GM18868 (cell line): ENCODE data around the gene LSM14B.

Source experiments
- ATAC-seq: cut with Tn5 transposase; IDR thresholded peaks from one replicate; pipeline ENCODE4 v1.9.1; 2021; ENCODE audit warnings: mild to moderate bottlenecking, moderate library complexity; ENCODE audit not compliant: unreplicated experiment

LSM14B gene

DNA sequence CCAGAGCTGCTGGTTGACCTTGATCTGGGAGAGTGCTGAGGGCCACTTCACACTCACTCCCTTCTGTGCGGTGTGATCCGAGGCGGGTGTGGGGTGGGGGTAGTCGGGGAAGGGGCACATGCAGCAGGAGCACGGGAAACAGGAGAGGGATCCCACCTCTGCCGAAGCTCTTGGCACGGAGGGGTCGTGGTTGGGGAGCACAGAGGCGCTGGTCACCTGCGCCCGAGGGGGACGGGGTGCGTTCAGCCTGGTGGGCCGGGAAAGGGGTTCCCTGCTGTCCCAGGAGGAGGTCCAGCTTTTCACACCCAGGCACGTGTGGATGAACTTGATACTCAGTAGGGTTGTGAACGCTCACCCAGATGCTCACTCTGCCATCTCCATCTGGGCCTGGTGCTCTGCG lies 38.6 kb downstream of the LSM14B start:
- no peak for ATAC-seq

DNA sequence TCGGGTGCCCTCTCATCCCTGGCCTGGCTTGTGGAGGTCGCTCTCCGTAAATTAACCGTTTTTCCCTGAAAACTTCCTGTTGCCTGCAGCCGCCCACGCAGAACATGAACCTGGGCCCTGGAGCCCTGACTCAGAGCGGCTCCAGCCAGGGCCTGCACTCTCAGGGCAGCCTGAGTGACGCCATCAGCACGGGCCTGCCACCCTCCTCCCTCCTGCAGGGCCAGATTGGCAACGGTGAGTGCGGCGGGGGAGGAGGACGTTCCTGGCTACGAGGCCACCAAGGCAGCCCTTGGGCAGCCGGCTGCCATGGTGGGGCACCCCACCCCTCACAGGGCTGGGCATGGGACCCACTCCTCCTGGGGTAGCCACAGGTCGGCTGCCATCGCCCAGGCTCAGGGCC lies 39.1 kb downstream of the LSM14B start:
- ATAC-seq = no peak

- ATAC-seq = no peak
These were observed 40.6 kb downstream of the LSM14B start for GRCh38 chr20:62162765-62163484.

- no peak for ATAC-seq
These were observed 41.2 kb downstream of the LSM14B start for GRCh38 chr20:62163485-62163865.

DNA sequence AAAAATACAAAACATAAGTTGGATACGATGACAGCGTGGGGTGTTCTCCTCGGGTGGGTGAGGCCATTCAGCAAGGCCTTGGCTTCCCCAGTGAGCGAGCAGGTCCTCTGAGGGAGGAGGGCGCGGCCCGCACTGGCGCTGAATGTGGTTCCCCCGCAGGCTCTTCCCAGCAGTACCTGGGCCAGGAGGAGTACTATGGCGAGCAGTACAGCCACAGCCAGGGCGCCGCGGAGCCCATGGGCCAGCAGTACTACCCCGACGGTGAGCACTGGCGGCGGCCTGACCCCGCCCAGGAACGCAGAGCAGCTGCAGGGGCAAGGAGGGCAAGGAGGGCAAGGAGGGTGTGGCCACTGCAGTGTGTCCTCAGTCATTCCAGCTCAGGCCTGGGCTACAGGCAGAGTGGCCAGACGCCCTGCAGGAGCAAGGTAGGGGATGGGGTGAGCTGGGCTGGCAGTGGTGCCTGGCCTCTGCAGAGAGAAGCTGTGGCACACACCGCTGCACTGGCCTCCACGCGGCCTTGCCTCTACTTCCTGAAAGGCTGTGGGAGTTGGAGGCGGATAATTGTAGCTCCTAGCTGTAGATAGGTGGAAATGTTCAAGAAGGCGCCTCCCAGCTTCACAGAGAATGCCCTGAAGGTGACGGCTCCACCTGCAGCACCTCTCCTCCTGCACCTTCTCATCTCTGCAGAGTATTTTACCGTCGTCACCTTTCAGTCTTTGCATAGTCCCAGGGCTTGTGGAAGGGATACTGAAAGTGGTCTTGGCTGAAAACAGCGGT lies 41.9 kb downstream of the LSM14B start:
- ATAC-seq = no peak

DNA sequence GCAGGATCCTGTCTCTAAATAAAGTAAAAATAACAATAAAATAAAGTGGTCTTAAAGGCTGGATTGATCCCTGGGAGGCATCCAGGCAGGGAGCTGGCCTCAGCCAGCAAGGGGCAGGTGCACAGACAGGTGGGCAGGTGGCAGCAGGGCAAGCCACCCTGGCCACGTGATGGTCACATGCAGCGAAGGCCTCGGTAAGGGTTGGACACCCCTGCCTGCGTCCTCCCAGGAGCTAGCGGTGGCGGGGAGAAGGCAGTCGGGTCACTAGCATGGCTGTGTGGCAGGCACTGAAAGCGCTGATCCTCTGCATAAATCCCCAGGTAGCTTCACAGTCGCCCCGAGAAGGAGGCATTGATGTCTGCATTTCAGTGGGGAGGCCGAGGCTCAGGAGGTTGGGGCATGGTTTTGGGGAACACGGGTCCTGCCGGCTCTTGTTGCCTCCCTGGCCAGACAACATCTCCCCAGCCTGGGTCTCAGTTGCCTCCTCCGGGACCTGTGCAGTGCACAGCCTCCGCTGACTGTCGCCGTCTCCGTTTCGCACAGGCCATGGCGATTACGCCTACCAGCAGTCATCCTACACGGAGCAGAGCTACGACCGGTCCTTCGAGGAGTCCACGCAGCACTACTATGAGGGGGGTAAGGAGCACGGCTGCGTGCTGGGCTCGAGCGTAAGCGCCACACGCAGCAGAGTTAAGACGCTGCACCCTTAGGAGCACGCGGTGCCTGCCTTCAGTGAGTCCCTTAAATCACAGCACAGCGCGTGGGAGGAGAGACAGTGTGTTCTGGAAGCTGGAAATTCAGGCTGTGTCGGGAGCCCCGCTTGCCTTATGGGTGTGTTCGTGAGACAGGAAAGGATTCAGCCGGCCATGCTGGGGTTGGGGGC lies 42.8 kb downstream of the LSM14B start:
- no peak for ATAC-seq

DNA sequence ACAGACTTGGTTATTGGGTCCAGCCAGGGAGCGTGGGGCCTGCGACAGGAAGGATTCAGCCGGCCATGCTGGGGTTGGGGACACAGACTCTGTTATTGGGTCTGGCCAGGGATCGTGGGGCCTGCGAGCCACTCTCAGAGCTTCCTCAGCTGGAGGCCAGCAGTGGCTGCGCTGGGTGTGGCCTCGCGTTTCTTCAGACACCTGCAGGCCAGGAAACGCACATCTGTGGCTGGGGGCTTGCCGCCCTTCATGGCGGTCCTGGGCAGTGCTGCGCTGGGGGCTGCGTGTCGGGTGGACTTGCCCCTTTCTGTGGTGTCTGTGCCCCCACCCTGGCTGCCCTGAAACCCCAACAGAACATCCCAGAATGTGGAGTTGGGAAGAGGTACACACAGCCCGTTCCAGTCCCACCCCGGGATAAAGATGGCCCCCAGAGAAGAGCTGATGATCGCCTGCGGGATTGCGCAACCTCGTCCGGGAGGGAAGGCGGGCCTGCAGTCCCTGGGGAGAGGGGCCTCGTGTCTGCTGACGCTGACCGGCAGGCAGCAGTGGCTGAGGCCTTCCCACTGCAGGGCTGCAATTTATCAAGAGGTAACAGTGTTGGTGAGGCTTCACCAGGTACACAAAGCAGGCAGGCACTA lies 43.6 kb downstream of the LSM14B start:
- no peak for ATAC-seq

GRCh38 chr20:62167474-62167873 lies 45.2 kb downstream of the LSM14B start:
- ATAC-seq = no peak

DNA sequence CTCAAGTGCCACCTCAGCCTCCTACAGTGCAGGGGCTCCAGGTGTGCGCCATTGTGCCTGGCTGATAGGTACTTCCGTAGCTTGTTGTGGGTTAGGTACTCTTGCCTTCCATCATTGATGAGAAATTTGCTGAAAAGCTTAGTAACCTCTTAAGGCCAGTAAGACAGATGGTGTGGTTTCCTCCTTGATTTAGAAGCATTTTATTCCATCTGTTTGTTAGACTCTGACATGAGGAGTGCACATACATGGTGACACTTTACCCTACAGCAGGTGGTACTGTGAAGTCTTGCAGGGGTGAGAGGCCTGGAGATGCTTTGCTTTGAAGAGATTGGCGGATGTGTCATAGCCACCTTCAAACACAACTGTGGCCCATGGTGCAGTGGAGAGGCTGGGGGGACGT lies 45.8 kb downstream of the LSM14B start:
- no peak for ATAC-seq

DNA sequence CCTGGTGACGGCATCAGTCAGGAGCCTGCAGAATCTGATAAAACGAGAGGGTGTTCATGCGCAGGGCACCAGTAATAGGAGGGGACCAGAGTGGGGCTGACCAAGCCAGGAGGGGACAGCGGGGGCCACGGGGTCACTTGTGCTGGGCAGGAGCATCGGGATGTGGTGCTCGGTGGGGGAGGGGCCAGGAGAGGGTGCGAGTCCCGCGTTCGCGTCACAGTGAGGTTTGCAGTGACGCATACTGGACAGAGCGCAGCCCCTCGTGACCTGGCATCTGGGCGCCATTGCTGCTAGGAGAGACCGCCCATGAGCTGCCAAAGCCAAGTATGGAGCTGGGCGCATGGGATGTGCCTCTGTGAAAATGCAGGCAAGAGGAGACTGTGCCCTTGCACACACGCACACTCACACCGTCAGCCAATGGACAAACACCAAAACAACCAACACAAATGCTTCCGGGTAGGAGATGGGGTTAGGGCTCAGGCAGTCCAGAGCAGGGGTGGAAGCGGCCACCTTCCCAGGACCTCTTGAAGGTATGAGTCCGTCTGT lies 46.7 kb downstream of the LSM14B start:
- no peak for ATAC-seq

GRCh38 chr20:62170536-62170935 lies 48.3 kb downstream of the LSM14B start:
- ATAC-seq = no peak

DNA sequence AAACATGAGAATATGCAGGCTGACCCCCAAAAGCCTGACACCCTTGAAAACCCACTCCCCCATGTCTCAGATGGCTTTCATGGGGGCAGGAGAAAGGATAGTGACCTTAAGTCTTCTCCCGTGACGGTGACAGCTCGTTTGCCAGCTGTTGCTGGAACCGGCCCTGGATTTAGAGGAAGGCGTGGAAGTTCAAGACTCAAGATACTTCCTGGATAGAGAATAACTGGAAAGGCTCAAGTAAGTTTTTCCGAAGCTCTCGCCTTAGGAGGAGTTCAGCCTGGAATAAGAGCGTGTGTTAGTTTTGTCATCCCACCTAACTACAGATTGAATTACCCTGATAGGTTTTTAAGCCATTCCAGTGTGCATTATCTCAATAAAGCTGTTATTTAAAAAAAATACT lies 49.0 kb downstream of the LSM14B start:
- ATAC-seq = no peak

GRCh38 chr20:62172666-62173065 lies 50.4 kb downstream of the LSM14B start:
- no peak for ATAC-seq

DNA sequence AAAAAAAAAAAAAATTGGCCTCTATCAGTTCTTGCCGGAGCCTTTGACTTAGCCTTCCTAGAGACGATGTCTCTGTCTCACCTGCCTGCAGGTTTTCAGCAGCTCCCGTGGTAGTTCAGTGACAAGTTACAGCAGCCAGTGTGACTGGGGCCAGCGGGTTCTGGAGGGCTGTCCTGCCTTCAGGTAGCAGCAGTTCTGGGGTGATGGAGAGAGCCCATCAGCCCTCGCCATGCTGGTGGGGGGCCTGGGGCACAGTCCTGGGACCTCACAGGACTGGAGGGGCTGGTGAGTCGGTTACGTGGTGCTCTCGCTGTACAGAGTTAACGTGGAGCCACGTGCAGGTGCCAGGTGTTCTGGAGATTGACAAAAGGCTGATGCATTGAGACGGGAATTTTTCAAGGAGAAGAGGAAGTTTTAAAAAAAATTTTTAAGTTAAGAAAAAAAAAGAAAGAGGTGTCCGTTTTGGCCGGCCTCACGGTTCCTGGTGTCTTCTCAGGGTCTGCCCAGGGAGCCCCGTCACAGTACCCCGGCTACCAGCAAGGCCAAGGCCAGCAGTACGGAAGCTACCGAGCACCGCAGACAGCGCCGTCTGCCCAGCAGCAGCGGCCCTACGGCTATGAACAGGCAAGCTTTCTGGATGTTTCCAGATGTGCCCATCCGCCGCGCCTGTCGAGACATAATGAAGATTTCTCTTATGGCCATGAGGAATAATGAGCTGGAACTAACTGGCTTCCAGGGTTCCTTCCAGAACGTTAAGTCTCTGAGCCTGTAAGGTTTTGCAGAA lies 51.9 kb downstream of the LSM14B start:
- no peak for ATAC-seq

DNA sequence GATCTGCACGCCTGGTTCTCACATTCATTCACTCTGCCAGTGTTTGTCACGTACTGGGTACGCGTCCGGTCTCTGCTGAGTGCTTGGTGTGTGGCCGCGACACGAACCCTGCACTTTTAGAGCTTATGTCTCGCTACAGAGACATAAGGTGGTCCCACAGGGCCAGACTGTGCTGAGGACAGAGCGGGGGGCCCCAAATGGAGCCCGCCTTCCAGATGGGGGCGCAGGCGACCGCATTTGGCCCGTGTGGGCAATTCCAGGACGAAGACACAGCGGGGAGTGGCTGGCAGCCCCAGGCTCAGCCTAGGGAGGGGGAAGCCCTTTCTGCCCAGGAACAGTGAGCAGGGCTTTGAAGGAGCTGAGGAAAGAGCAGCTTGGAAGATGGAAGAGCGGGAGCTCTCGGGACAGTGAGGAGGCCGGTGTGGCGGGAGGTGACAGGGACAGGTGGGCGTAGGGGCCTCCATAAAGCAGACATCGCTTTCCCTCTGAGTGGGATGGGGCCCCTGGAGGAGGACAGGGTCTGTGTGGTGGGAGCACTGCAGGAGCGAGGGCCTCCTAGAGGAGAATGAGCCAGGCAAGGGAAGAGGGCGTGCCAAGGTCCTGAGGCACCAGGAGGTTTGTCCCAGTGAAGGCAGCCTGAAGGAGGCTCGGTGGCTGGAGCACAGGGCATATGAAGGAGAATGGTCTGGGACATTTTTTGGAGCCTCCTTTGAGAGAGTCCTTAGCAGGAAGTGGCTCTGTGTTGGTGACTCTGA lies 52.8 kb downstream of the LSM14B start:
- no peak for ATAC-seq

DNA sequence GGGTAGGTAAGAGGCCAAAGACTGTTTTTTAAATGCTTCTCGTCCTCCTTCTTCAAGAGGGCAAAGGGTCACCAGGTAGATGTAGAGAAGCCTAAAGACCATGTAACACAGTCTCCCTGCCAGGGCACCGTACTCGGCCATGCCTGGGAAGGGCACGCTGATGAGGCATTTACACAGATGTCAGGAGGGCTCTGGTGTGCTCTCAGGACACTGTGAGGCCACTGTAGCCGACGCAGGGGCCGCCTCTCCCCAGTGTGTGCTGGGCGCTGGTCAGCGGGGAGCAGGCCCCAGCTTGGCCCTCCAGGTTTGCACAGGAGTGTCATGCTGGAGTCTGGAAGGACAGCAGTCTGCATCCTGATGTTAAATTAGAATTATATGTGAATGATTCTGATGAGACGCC lies 53.4 kb downstream of the LSM14B start:
- no peak for ATAC-seq

- ATAC-seq = no peak
These were observed 54.6 kb downstream of the LSM14B start for GRCh38 chr20:62176866-62177265.

DNA sequence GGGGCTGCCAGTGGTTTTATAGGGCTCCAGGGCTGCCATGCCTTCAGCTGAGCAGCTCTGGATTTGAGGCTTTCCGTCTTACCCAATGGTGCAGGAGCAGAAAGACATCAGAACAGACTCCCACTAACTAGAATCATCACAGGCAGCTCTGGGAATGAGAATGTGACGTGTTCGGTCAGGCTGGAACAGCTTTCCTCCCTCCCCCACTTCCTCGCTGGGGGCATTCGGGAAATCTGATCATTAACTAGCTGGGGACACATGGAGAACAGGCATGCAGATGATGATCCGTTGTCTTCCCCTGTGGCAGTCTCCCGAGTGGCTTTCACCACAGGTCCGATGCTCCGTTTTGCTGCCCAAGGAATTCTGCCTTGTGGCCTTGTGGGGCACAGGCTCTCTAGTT lies 55.0 kb downstream of the LSM14B start:
- ATAC-seq = no peak
